Muscle layer of duodenum (tissue), 2 donors: ENCODE measurements around the gene EMCN.
"Not testable (repeated sequence)": the region's sequence is repeated elsewhere in the genome, so short reads cannot be mapped to it uniquely, and the experiment has no call there.

Experiments used
- H3K27ac ChIP-seq: one replicate; pipeline ENCODE4 v1.7.0; 2013; ENCODE audit warnings: mild to moderate bottlenecking, low read length
- H3K27me3 ChIP-seq: one replicate; pipeline ENCODE4 v1.7.0; 2013; ENCODE audit warnings: low read depth, mild to moderate bottlenecking, control low read depth, low read length
- H3K36me3 ChIP-seq, 2 donors: one replicate each; pipeline ENCODE4 v1.7.0; 2013; ENCODE audit warnings: low read length in 2 of 2, control low read depth in 1 of 2, mild to moderate bottlenecking in 1 of 2; ENCODE audit not compliant: insufficient read depth in 2 of 2, control insufficient read depth in 1 of 2
- H3K4me1 ChIP-seq, 2 donors: one replicate each; pipeline ENCODE4 v1.7.0; 2013; ENCODE audit warnings: low read length in 2 of 2, mild to moderate bottlenecking in 2 of 2, control low read depth in 1 of 2, moderate library complexity in 1 of 2; ENCODE audit not compliant: insufficient read depth in 2 of 2, control insufficient read depth in 1 of 2
- H3K4me3 ChIP-seq, 2 donors: one replicate each; pipeline ENCODE4 v1.7.0; 2013; ENCODE audit warnings: low read length in 2 of 2, low read depth in 1 of 2, mild to moderate bottlenecking in 1 of 2
- H3K9me3 ChIP-seq, 2 donors: one replicate each; pipeline ENCODE4 v1.7.0; 2013; ENCODE audit warnings: low read length in 2 of 2, control low read depth in 1 of 2, mild to moderate bottlenecking in 1 of 2; ENCODE audit not compliant: control insufficient read depth in 1 of 2
- donor health status: healthy.

EMCN gene

DNA sequence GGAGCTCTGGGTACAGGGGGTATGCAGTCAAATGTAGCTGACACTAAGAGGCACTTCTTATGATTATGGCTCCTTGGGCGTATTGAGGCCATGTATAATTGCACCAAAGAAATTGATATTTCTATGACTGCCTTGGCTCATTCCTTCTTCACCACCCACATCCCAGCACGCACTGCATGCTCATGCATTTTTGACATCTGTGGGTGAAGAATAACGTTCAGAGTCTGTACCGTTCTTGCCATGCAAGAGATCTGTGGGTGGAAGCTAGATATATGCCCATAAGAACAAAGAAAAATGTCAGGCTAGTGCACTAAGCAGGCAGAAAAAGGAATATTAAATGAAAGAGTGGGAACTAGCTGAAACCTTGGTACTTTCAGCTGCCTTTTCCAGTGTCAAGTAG, 93.4 kb downstream of the EMCN start:
- H3K36me3 ChIP-seq = no peaks in the 10 kb centered on the region
- no peaks in the 10 kb centered on the region for H3K27me3 ChIP-seq
- H3K9me3 ChIP-seq = no peaks in the 10 kb centered on the region
- H3K27ac ChIP-seq = no peak overlapping the region
- no peak overlapping the region for H3K4me3 ChIP-seq
- no peaks in the 10 kb centered on the region for H3K4me1 ChIP-seq

DNA sequence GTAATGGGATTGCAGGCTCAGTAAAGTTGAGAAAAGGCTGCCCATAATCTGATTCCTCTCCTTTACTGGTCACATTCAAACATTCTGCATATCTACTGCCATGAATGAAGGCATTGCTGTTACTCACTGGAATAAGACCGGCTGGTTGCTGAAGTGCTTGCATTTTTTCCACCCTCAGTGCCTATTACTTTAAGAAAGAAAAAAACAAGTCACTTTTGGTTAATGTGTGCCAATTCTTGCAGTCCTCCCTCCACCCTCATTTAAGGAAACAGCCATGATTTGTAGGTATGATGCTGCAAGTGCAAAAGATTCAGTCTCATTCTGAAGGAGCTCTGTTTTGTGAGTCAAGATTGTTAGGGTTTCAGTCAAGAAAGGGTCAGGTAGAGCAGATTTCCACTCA, 94.9 kb downstream of the EMCN start:
- H3K36me3 ChIP-seq = no peaks in the 10 kb centered on the region
- no peaks in the 10 kb centered on the region for H3K9me3 ChIP-seq
- H3K4me1 ChIP-seq = no peaks in the 10 kb centered on the region
- H3K27me3 ChIP-seq = no peaks in the 10 kb centered on the region
- no peak overlapping the region for H3K4me3 ChIP-seq
- H3K27ac ChIP-seq = no peak overlapping the region

DNA sequence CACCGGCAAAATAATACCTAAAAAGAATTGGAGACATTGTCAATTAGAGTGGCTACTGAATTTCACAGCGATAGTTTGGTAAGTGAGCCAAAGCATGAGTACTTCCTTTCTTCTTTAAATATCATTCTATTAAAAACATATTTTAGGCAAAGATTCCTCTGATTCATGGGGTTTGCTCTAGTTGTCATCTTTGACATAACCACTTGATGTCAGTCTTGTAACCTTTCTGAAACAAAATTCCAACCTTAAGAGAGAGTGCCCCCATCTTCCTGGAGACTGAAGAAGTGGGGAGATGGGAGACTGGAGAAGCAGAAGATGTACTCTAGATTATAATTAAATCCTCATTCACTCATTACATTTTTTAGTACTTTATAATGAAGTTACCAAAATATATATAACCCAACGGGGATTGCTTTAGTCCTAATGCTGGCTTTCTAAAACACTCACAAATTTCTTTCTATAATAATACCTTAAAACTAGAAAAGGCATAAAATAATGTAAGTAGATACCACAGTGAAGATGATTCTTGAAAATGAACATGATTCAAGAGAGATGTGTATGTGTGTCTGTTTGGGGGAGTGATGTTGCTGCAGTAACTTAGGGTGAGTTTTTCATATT, 96.4 kb downstream of the EMCN start:
- H3K27ac ChIP-seq = no peak overlapping the region
- no peaks in the 10 kb centered on the region for H3K4me1 ChIP-seq
- no peaks in the 10 kb centered on the region for H3K9me3 ChIP-seq
- no peaks in the 10 kb centered on the region for H3K27me3 ChIP-seq
- no peak overlapping the region for H3K4me3 ChIP-seq
- H3K36me3 ChIP-seq = no peaks in the 10 kb centered on the region

DNA sequence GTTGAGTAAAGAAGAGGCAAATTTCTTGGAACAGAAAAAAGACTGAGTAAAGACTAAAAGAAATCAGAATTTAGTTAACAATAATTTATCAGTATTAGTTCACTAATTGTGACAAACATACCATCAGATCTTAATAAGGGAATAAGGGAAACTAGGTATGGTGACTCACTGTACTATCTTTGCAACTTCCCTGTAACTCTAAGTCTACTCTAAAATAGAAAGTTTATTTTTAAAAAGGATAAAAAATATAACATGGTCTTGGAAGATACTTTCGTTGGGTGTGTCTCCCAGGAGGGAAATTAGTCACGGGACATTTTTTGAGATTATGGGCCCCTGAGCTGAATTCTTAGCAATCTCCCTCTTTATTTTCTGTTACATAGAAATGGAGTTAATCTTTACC, 97.3 kb downstream of the EMCN start:
- no peaks in the 10 kb centered on the region for H3K36me3 ChIP-seq
- no peak overlapping the region for H3K27ac ChIP-seq
- H3K27me3 ChIP-seq = no peaks in the 10 kb centered on the region
- H3K4me1 ChIP-seq = no peaks in the 10 kb centered on the region
- H3K9me3 ChIP-seq = no peaks in the 10 kb centered on the region
- no peak overlapping the region for H3K4me3 ChIP-seq

DNA sequence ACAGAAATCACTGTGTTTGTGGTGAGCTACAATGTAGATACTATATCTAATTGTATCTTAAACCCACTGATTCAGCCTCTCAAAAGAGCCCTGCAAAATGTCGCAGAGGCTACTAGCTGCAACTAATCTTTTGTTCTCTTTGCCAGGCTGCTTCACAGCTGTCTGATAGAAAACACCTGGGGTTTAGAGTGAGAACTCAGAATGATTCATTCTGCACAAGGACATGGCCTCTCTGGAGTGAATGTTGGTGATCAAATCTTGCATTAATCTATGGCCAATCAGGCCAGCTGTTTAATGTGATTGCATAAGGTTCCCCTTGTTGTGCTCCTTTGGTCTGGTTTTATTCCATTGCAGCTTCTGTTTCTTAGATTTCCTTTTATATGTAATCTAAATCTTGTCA, 100.3 kb downstream of the EMCN start:
- Histone ChIP-seq H3K4me3 (no peak overlapping the region), H3K36me3 (no peaks in the 10 kb centered on the region), H3K9me3 (no peaks in the 10 kb centered on the region)

DNA sequence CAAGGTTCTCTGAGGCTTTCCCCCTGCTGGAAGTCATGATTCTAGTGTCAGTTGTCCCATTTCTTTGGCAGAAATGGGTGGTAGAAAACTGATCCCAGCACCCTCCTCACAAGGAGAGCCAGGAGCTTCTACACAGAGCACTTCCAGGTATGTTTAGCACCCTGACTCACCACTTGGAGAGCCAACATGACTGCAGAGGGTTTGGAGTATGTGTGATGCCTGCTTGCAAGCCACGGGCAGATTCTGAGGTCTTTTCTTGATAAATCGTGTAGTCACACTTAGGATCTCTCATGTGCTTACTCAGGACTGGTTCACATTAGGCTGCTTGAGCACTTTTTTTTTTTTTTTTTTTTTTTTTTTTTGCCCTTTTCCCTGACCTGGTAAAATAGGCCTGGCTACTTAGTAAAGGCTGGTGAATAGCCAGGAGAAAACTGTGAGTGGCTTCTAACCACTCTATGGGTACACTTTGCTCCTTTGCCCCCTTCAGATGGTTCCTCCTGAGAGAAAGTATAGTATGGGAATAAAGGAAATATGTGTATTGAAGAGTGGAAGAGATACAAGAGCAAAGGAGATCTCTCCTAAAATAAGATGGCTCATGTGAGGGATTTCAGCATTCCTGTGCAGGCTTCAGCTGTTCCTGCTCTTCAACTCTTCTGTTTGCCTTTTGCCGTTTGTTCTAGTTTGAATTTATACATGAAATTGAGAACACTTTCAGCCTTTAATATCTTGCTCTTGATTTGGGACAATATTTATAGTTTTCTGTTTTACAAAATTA, 103.6 kb downstream of the EMCN start:
- H3K4me3 ChIP-seq = no peak overlapping the region
- no peaks in the 10 kb centered on the region for H3K27me3 ChIP-seq
- H3K27ac ChIP-seq = no peak overlapping the region
- H3K36me3 ChIP-seq = no peaks in the 10 kb centered on the region
- H3K9me3 ChIP-seq = no peaks in the 10 kb centered on the region
- no peaks in the 10 kb centered on the region for H3K4me1 ChIP-seq

More for the DNA sequence above, 100.3 kb downstream of the EMCN start:
- Histone ChIP-seq H3K4me1 (no peaks in the 10 kb centered on the region), H3K27ac (no peak overlapping the region), H3K27me3 (no peaks in the 10 kb centered on the region)

DNA sequence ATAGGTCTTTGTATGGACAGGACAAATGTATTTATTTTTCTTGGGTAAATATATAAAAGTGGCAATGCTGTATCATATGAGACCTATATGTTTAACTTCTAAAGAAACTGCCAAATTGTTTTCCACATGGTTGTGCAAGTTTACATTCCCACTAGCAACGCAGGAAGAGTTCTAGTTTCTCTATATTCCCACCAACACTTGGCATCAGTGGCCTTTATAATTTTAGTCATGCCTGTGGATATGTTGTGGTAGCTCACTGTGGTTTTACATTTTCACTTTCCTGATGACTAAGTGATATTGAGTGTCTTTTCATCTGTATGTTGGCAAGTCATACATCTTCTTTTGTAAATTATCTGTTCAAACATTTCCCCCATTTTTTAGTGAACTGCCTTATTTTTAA, 126.0 kb downstream of the EMCN start:
- Histone ChIP-seq H3K4me3 (no peak overlapping the region), H3K9me3 (no peaks in the 10 kb centered on the region), H3K36me3 (no peaks in the 10 kb centered on the region)

DNA sequence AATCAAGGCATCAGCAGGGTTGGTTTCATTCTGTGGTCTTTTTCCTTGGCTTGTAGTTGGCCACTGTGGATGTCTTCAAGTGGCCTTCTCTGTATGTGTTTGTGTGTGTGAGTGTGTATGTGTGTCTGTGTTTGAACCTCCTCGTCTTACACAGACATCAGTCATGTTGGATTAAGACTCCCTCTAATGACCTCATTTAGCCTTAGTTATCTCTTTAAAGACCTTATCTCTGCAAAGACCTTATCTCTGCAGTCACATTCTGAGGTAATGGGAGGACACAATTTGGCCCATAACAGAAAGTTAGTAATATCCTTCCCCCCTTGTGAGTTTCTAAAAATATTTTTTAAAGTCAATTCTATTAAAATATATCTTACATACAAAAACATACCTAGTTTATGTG, 126.7 kb downstream of the EMCN start:
- no peaks in the 10 kb centered on the region for H3K27me3 ChIP-seq
- no peak overlapping the region for H3K27ac ChIP-seq
- H3K36me3 ChIP-seq = no peaks in the 10 kb centered on the region
- H3K4me1 ChIP-seq = no peaks in the 10 kb centered on the region
- H3K4me3 ChIP-seq = no peak overlapping the region
- no peaks in the 10 kb centered on the region for H3K9me3 ChIP-seq

More for the DNA sequence above, 126.0 kb downstream of the EMCN start:
- Histone ChIP-seq H3K4me1 (no peaks in the 10 kb centered on the region), H3K27me3 (no peaks in the 10 kb centered on the region), H3K27ac (no peak overlapping the region)

DNA sequence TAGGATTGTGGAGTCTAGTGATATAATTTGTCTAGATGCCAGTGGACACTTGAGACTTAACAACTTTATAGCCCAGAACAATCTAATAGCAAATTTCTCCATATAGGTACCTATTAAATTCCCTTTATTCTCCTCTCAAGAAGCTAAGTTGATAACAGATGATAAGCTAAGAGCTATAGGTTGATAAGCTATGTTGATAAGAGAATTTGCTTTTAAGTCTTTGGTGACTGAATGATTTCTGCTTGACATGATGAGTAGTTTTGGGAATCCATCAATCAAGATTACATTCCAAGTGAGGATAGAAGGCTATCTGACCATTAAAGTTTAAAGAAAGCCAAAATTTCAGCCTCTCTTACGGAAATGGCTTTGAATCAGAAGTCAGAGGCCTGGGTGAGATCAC, 131.6 kb downstream of the EMCN start:
- Histone ChIP-seq H3K36me3 (no peaks in the 10 kb centered on the region), H3K4me3 (no peak overlapping the region), H3K27ac (no peak overlapping the region), H3K27me3 (no peaks in the 10 kb centered on the region), H3K4me1 (no peaks in the 10 kb centered on the region), H3K9me3 (no peaks in the 10 kb centered on the region)

DNA sequence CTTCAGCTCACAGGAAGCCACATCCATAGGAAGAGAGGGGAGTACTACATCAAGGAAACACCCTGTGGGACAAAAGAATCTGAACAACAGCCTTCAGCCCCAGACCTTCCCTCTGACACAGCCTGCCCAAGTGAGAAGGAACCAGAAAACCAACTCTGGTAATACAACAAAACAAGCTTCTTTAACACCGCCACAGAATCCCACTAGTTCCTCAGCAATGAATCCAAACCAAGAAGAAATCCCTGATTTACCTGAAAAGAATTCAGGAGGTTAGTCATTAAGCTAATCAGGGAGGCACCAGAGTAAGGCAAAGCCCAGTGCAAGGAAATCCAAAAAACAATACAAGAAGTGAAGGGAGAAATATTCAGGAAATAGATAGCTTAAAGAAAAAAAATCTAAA, 137.4 kb downstream of the EMCN start:
- H3K4me3 ChIP-seq, H3K9me3 ChIP-seq, H3K27ac ChIP-seq, H3K27me3 ChIP-seq, H3K36me3 ChIP-seq, H3K4me1 ChIP-seq: not testable (repeated sequence)

DNA sequence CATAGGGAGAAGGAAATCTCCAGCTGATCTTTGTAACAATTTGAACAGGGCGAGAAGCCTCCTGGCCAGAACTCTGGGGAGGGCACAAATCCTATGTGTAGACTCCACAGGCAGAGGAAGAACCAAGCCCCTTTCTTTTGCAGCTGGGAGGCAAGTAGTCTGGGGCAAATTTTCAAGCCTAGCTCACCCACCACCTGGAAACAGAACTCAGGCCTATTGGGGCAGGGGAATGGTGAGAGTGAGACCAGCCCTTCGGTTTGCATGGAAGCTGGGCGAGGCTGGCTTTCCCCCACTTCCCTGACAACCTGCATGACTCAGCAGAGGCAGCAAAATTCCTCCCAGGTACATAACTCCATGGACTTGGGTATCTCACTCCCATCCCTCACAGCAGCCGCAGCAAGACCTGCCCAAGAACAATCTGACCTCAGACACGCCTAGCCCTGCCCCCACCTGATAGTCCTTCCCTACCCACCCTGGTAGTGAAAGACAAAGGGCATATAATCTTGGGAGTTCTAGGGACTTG, 138.2 kb downstream of the EMCN start:
- H3K9me3 ChIP-seq = peaks cover 0 to 3% of the 10 kb centered on the region in 2 donors
- H3K36me3 ChIP-seq = no peaks in the 10 kb centered on the region
- H3K4me1 ChIP-seq = no peaks in the 10 kb centered on the region
- H3K27ac ChIP-seq = no peak overlapping the region
- no peak overlapping the region for H3K4me3 ChIP-seq
- no peaks in the 10 kb centered on the region for H3K27me3 ChIP-seq
